Endothelial cell of umbilical vein (primary cell): ENCODE measurements around the gene OTOP2. TPM values are rescaled to one million over a fixed set of nuclear protein-coding genes. Genes with fewer than 3 reads are reported as not detected.

Source experiments
- BruUV-seq: library from RNA; stranded (reverse); fragments of 400-500 nt; replicated peaks from 2 replicates; lab custom pipeline; 2021; lab: Mats Ljungman, UMichigan
- CTCF ChIA-PET: fragments of 300-600, 350-600 bp; sonication (Branson Sonifier 250); formaldehyde crosslinking; loops from one replicate; lab custom pipeline; 2021; ENCODE audit warnings: antibody characterized with exemption, inconsistent platforms; lab: Charles Lee
- POLR2A ChIA-PET: fragments of 300-600, 350-600 bp; sonication (Branson Sonifier 250); formaldehyde crosslinking; loops from one replicate; lab custom pipeline; 2021; ENCODE audit warnings: antibody characterized with exemption, inconsistent platforms; lab: Charles Lee
- DNase-seq: peaks from one replicate; pipeline ENCODE4 v3.0.0-alpha.2; 2011; ENCODE audit warnings: low read depth, low spot score
- FAIRE-seq: peaks from 2 replicates; lab custom pipeline; 2011; peaks lifted over from hg19 to GRCh38; lab: Jason Lieb, UNC
- H2AFZ ChIP-seq: 2 replicates; pipeline ENCODE4 v1.6.0; 2012; ENCODE audit warnings: low read depth, low read length, control low read depth, inconsistent platforms
- H3K27ac ChIP-seq: 2 replicates; pipeline ENCODE4 v1.5.1; 2011; ENCODE audit warnings: low read depth, mild to moderate bottlenecking, control low read depth, low read length, moderate library complexity; ENCODE audit not compliant: insufficient read depth
- H3K27me3 ChIP-seq, 2 experiments: 2 replicates each; pipeline versions ENCODE4 v1.6.0 to v1.6.1; 2011; ENCODE audit warnings: low read length in 2 of 2, mixed read lengths in 1 of 2; ENCODE audit not compliant: control insufficient read depth in 2 of 2, insufficient read depth in 2 of 2
- H3K36me3 ChIP-seq, 2 experiments: 2 replicates in 1 of 2; 3 replicates in 1 of 2; pipeline ENCODE4 v1.5.1; 2011; ENCODE audit warnings: low read length in 2 of 2, mild to moderate bottlenecking in 1 of 2, moderate library complexity in 1 of 2; ENCODE audit not compliant: control insufficient read depth in 2 of 2, insufficient read depth in 2 of 2; ENCODE audit errors: extremely low read depth in 1 of 2
- H3K4me1 ChIP-seq: 3 replicates; pipeline ENCODE4 v1.5.1; 2011; ENCODE audit warnings: mild to moderate bottlenecking, low read length; ENCODE audit not compliant: control insufficient read depth, insufficient read depth; ENCODE audit errors: extremely low read depth
- H3K4me2 ChIP-seq: 2 replicates; pipeline ENCODE4 v1.6.1; 2011; ENCODE audit warnings: low read length, control low read depth, mixed read lengths; ENCODE audit not compliant: insufficient read depth
- H3K4me3 ChIP-seq, 3 experiments: fragments of 200-600 bp in 1 of 3; sonication (generic), shearing (Covaris generic) in 1 of 3; replicated peaks in 1 of 3; 2 replicates each; pipeline ENCODE4 v1.5.1; 2011 to 2016; ENCODE audit warnings: control low read depth in 3 of 3, low read length in 3 of 3, mild to moderate bottlenecking in 2 of 3, inconsistent platforms in 1 of 3, low read depth in 1 of 3, moderate library complexity in 1 of 3; ENCODE audit not compliant: insufficient read depth in 1 of 3
- H3K79me2 ChIP-seq: 2 replicates; pipeline ENCODE4 v1.6.0; 2012; ENCODE audit warnings: low read length, inconsistent platforms; ENCODE audit not compliant: control insufficient read depth, insufficient read depth
- H3K9ac ChIP-seq: replicated peaks from 2 replicates; pipeline ENCODE3; 2011; ENCODE audit warnings: low read length, control low read depth; ENCODE audit not compliant: insufficient read depth; ENCODE audit errors: extremely low read depth
- H3K9me1 ChIP-seq: replicated peaks from 3 replicates; pipeline ENCODE4 v1.6.0; 2011; ENCODE audit warnings: mild to moderate bottlenecking, low read length; ENCODE audit not compliant: control insufficient read depth, insufficient read depth; ENCODE audit errors: extremely low read depth
- H3K9me3 ChIP-seq: replicated peaks from 2 replicates; pipeline ENCODE4 v1.5.1; 2012; ENCODE audit warnings: low read length, inconsistent platforms; ENCODE audit not compliant: control insufficient read depth, insufficient read depth
- H4K20me1 ChIP-seq: replicated peaks from 2 replicates; pipeline ENCODE3; 2011; ENCODE audit warnings: mild to moderate bottlenecking, low read length; ENCODE audit not compliant: control insufficient read depth, insufficient read depth; ENCODE audit errors: extremely low read depth
- CTCF ChIP-seq, 2 donors: IDR thresholded peaks; 1 replicate in 1 of 2; 2 replicates in 1 of 2; pipeline ENCODE4 v1.5.1; 2011; ENCODE audit warnings: low read length in 2 of 2, mild to moderate bottlenecking in 2 of 2, moderate library complexity in 2 of 2, control low read depth in 1 of 2, inconsistent platforms in 1 of 2, low read depth in 1 of 2; ENCODE audit not compliant: insufficient read depth in 1 of 2; ENCODE audit errors: extremely low read depth in 1 of 2
- EZH2 ChIP-seq: IDR thresholded peaks from 2 replicates; pipeline ENCODE4 v1.6.1; 2012; ENCODE audit warnings: borderline replicate concordance, low read depth, mild to moderate bottlenecking, moderate library complexity, low read length, inconsistent platforms; ENCODE audit not compliant: severe bottlenecking
- FOS ChIP-seq: IDR thresholded peaks from 2 replicates; pipeline ENCODE4 v1.6.1; 2011; ENCODE audit warnings: mild to moderate bottlenecking, low read length, moderate library complexity, borderline replicate concordance; ENCODE audit not compliant: insufficient read depth
- GATA2 ChIP-seq: IDR thresholded peaks from 2 replicates; pipeline ENCODE4 v1.7.0; 2011; ENCODE audit warnings: low read depth, mild to moderate bottlenecking, moderate library complexity, mixed read lengths, low read length; ENCODE audit not compliant: insufficient read length, insufficient read depth
- JUN ChIP-seq: IDR thresholded peaks from 2 replicates; pipeline ENCODE4 v1.6.1; 2011; ENCODE audit warnings: borderline replicate concordance, low read depth; ENCODE audit not compliant: insufficient read length, insufficient read depth
- MYC ChIP-seq: IDR thresholded peaks from one replicate; pipeline ENCODE4 v1.6.1; 2011; ENCODE audit warnings: mild to moderate bottlenecking, low read depth, low read length
- POLR2A ChIP-seq: IDR thresholded peaks from 2 replicates; pipeline ENCODE4 v1.6.1; 2012; ENCODE audit warnings: low read depth, mild to moderate bottlenecking, control low read depth, low read length
- POLR2AphosphoS5 ChIP-seq: IDR thresholded peaks from 2 replicates; pipeline ENCODE4 v1.6.1; 2012; ENCODE audit warnings: low read depth, mild to moderate bottlenecking, control low read depth, low read length, moderate library complexity; ENCODE audit not compliant: insufficient read depth
- dilution Hi-C: fragments of 300-500 bp; cut with MboI; formaldehyde crosslinking; loops from one replicate; pipeline ENCODE4 v1.15.0; 2019; ENCODE audit warnings: low sequenced_read_pairs; ENCODE audit not compliant: extremely low pct_ligation_motif_present
- intact Hi-C: fragments of 100-400 bp; cut with micrococcal nuclease; formaldehyde crosslinking; loops from one replicate; pipeline ENCODE4 v1.10.0; 2022
- polyA plus RNA-seq, 4 experiments: library from polyadenylated mRNA; depleted of rRNA in 3 of 4; stranded (reverse) in 3 of 4; unstranded in 1 of 4; fragments of >200 nt; gene quantifications; 2 replicates each; pipeline versions ENCODE4 v1.2.1 to v1.2.3, GENCODE V29; 2011 to 2012; ENCODE audit warnings: missing spikeins in 1 of 4
- total RNA-seq: library from RNA; stranded (reverse); gene quantifications from 2 replicates; pipeline ENCODE4 v1.2.3, GENCODE V29; 2021
- TF ChIP-seq, protein P1 (sequence below): IDR thresholded peaks from 2 replicates; pipeline ENCODE4 v1.6.1; 2011; ENCODE audit not compliant: insufficient read depth, insufficient read length

The OTOP2 gene
- total and polyA plus RNA-seq, 2 donors (not counting 3 experiments of a cell fraction or from before 2014, with no cell fraction given): not detected

DNA sequence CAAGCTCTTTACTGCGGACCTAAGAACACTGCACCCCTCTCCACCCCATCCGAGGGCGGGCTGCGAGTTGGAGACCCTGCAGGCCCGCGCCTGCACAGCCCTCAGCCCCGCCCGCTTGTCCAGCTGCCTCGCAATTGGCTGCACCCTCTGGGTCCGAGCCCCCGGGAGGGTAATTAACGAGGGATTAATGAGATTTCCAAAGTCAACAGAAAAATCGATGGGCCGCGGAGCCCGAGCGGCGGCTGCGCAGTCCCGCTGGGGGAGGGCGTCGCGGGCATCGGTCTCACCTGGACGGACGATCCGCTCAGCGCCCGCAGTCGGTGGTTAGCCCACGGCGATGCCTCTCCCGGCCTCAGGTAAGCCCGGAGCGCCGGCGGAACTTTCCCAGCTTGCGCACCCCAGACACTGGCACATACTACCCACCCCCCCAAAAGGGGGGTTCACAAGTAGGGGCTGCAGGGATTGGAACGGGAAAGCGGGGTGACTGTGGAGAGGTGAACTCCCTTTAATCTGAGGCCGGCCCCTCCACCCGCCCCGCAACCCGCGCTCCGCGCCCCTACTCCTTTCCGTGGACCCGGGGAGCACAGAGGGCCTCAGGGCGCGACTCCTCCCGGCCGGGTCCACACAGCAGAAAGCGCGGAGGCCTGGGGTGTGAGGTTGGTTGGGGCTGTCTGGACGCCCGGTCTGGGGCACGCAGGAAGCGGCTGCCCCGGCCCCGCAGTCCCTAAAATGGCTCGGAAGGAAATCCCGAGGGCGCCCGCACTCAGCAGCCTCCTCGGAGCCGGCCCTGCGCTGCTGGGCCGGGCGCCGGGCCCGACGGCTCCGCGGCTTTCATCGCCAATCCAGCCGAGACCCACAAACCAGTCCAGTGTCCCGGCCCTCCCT is 11.8 kb downstream of the OTOP2 start, which contains the start of gene OTOP3:
Gene OTOP3 (plus strand): TSS at position 314 of the 885 bp plus-strand sequence. CDS start 24 bp downstream, at position 338.
- DNase-seq: no peak
- H4K20me1 ChIP-seq: no peaks in the 10 kb centered on the region
- CTCF ChIA-PET: interaction anchor here (0.6 to 1.4 kb wide), 4 partner anchors 12 to 26 kb away, joined by 3 to 4 read pairs (median 3); partner anchors contain the start of genes OTOP2 and USH1G
- no peak within 1 kb of the TSS for H3K4me2 ChIP-seq
- no peaks in the 10 kb centered on the region for H3K9me1 ChIP-seq
- intact Hi-C loops (no loop called here), dilution Hi-C loops (no loop called here)
- POLR2A ChIA-PET: no interaction called here
- FAIRE-seq: no peak
- H3K9me3 ChIP-seq: no peaks in the 10 kb centered on the region
- H3K9ac ChIP-seq: no peak within 1 kb of the TSS
- no peaks in the 10 kb centered on the region for H3K4me1 ChIP-seq
- H3K27me3 ChIP-seq: peaks cover 46 to 47% of the 10 kb centered on the region in 2 experiments
- H3K4me3 ChIP-seq: no peak within 1 kb of the TSS
- peak; percentile 99 for TF ChIP-seq EZH2
- no peak for TF ChIP-seq GATA2
- TF ChIP-seq MYC: no peak
- no peak for TF ChIP-seq FOS
- no TSS peak for BruUV-seq
- H3K27ac ChIP-seq: no peak within 1 kb of the TSS
- no peaks in the 10 kb centered on the region for H3K36me3 ChIP-seq
- H3K79me2 ChIP-seq: no peaks in the 10 kb centered on the region
- no peak within 1 kb of the TSS for H2AFZ ChIP-seq

GRCh38 chr17:74936470-74936799 is 12.4 kb downstream of the OTOP2 start:
- TF ChIP-seq POLR2A (no peak), EZH2 (peak; percentile 55), FOS (no peak), JUN (no peak), CTCF (IDR thresholded peaks at IDR 0.05; ENCODE audit: extremely low read depth in 1 of 2, insufficient read depth in 1 of 2, low read depth in 1 of 2, low read length in 2 of 2) (no peak), MYC (no peak), POLR2AphosphoS5 (no peak)
- TF ChIP-seq, protein P1, sequence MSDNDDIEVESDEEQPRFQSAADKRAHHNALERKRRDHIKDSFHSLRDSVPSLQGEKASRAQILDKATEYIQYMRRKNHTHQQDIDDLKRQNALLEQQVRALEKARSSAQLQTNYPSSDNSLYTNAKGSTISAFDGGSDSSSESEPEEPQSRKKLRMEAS: no peak
- H3K27me3 ChIP-seq: peaks cover 46 to 47% of the 10 kb centered on the region in 2 experiments
- H3K4me3 ChIP-seq: no peak overlapping the region
- FAIRE-seq: no peak
- dilution Hi-C loops: no loop called here
- no peak overlapping the region for H3K4me2 ChIP-seq
- no peak overlapping the region for H3K27ac ChIP-seq
- intact Hi-C loops: no loop called here
- no peaks in the 10 kb centered on the region for H3K36me3 ChIP-seq
- H2AFZ ChIP-seq: no peak overlapping the region
- BruUV-seq: no TSS peak
- no peaks in the 10 kb centered on the region for H3K9me3 ChIP-seq
- ChIA-PET CTCF (interaction anchor here (0.6 to 1.5 kb wide), 2 partner anchors 21 to 25 kb away, joined by 3 to 5 read pairs; no protein-coding TSS in a partner anchor), POLR2A (no interaction called here)
- no peaks in the 10 kb centered on the region for H3K79me2 ChIP-seq
- no peak overlapping the region for H3K9ac ChIP-seq
- no peaks in the 10 kb centered on the region for H3K4me1 ChIP-seq
- no peaks in the 10 kb centered on the region for H3K9me1 ChIP-seq
- H4K20me1 ChIP-seq: no peaks in the 10 kb centered on the region
- DNase-seq: no peak
